GM12875 (cell line): ENCODE measurements around the gene TMSB4X.

Experiments used
- H3K4me3 ChIP-seq: one replicate; pipeline ENCODE4 v1.5.1; 2011; ENCODE audit warnings: low read depth, low read length, control low read depth
- TF ChIP-seq, protein P1 (sequence below): IDR thresholded peaks from 2 replicates; pipeline ENCODE4 v1.5.1; 2011; ENCODE audit warnings: low read depth, mild to moderate bottlenecking, control low read depth, inconsistent platforms, low read length, moderate library complexity, borderline replicate concordance; ENCODE audit not compliant: insufficient read depth

Gene TMSB4X

DNA sequence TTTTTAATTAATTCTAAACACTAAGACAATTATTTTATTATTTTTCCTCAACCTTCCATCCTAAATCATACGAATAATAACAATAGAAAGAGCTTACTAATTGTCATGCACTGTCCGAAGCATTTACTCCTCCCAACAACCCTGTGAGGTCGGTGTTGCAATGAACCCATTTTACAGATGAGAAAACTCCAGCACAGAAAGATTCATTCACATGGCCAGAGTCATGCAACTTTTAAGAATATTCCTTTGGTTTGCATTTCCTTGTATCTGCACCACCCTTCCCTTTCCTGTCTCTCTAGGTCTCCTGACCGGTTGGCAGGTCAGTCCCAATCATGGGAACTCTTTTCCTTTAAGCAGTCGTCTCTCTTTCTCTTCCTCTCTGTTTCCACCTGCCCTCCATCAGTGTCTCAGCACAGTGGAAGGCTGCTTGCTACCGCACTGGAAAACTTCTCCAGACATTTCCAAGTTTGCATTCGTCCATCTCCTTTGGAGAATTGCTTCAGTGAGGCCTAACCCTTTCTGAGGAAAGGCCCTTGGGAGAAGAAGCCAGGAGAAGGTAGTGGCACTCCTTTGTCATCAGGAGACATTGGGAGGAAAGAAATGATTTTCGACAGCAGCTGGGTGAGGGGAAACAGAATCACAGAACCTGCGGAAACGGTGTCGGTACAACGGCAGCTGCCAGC is 1.9 kb upstream of the TMSB4X start:
- TF ChIP-seq, protein P1, sequence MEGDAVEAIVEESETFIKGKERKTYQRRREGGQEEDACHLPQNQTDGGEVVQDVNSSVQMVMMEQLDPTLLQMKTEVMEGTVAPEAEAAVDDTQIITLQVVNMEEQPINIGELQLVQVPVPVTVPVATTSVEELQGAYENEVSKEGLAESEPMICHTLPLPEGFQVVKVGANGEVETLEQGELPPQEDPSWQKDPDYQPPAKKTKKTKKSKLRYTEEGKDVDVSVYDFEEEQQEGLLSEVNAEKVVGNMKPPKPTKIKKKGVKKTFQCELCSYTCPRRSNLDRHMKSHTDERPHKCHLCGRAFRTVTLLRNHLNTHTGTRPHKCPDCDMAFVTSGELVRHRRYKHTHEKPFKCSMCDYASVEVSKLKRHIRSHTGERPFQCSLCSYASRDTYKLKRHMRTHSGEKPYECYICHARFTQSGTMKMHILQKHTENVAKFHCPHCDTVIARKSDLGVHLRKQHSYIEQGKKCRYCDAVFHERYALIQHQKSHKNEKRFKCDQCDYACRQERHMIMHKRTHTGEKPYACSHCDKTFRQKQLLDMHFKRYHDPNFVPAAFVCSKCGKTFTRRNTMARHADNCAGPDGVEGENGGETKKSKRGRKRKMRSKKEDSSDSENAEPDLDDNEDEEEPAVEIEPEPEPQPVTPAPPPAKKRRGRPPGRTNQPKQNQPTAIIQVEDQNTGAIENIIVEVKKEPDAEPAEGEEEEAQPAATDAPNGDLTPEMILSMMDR: no peak

DNA sequence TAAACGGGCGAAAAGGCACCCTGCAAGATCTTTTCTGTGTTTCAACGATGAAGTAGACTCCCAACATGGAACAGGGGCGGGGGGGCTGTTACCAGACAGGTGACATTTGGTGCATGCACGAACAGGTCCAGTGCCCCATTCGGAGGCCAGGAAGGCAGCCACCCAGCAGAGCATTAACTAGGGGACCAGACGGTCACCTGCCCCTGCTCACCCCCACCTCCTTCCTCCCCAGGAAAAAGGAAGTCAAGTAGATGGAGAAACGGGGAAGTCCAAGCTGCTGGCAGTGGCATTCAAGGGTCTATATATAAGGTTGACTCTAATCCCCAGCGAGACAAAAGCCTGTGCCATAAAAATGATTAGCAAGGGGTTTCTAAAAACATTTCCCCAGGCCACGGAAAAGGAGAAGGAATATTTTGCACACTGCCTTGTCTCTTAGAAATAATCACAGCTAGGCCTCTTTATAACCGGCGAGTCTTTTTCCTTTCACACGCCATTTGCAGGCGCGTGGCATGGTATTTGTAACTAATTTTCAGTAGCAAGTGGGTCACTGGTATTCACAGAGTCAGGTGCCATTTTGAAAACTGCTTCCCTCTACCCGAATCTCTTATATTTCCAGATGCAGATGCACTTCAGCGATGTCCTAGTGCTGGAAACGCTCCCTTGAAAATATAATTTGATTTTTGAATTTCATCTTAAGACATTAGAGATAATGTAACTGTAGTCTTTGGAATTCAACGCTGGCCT is 1.2 kb upstream of the TMSB4X start:
- TF ChIP-seq, protein P1: no peak
- H3K4me3 ChIP-seq: peak overlapping the region; percentile 83

More for the DNA sequence above, 1.9 kb upstream of the TMSB4X start:
- H3K4me3 ChIP-seq: peak overlapping the region; percentile 83

DNA sequence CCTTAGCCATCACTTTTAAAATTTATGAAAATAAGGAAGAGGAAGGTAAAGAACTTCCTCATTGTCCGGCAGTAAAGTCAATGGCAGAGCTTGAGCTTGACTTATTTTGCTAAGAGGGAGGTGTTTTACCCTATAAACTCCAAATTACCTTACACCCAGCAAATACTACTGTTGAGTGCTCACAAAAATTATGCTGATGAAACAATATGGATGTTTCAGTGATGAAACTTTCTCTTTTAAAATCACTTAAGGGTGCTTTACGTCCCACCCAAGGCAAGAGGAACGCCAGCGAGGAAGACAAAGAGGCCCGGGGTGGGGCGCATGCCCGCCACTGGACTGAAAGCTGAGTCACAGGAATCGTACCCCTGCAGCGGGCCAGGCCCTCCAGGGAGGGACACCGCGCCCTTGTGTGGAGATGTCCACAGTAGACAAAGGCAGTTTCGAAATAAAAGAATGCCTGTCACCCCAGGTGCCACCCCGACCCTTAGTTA is 560 bp upstream of the TMSB4X start:
- peak overlapping the region; percentile 83 for H3K4me3 ChIP-seq
- TF ChIP-seq, protein P1: no peak

DNA sequence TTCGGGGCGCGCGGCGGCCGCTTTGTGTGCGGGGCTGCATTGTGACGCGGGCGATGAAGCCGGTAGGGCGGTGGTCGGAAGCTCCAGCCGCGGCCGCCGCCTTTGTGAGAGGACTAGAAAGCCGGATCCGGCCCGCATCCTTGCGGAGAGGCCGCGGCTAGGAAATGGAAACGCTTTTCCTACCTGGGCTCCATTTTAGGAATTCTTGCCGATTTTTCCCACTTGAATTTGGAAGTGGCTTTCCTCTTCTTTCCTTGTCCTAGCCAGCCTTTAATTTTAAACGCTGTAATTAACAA is 708 bp downstream of the TMSB4X start:
- H3K4me3 ChIP-seq: peak overlapping the region; percentile 83
- TF ChIP-seq, protein P1: no peak

DNA sequence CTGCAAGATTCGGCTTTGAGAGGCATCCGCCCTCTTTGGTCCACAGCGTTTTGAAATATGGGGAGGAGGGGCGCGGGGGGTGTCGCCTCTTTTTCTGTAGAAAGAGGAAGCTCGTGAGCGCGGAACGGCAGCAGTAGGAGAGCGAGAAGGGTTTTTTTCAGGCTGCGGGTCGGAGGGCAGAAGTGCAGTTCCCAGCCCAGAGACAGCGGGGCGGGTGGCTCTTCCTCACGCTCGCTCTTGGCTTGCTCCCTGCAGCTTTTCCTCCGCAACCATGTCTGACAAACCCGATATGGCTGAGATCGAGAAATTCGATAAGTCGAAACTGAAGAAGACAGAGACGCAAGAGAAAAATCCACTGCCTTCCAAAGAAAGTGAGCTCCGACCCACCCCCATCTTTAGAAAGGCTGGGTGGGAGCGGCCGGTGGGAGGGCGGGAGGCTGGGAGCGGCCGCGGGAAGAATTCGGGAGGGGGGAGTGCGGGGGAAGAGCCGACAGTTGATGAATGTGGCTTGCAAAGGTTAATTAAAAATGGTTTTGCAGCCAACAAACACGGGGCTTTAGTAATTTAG is 1.2 kb downstream of the TMSB4X start:
- H3K4me3 ChIP-seq: peak overlapping the region; percentile 83
- TF ChIP-seq, protein P1: no peak

DNA sequence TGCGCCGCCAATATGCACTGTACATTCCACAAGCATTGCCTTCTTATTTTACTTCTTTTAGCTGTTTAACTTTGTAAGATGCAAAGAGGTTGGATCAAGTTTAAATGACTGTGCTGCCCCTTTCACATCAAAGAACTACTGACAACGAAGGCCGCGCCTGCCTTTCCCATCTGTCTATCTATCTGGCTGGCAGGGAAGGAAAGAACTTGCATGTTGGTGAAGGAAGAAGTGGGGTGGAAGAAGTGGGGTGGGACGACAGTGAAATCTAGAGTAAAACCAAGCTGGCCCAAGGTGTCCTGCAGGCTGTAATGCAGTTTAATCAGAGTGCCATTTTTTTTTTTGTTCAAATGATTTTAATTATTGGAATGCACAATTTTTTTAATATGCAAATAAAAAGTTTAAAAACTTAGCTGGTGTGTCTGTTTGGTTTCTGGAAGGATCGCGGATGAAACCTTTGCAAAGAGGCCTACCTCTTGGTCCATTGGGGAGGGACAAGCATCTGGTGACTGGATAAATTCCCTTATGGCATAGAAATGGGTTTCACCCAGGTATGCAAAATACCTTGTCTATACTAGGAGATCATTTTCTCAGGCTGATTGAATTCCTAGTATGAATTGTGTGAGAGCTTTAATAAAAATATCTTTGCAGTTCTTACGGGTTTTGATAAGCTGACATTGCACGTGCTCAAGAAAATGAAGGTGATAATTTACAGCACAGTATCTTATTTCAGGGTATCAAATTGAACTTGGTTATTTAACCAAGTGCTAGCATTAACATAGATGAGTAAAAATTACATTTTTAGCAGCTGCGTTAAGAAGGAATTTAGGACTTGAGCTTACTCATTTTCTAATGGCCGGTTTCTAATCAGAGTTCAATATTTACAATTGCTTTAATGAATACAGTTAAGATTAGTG is 2.2 kb downstream of the TMSB4X start:
- H3K4me3 ChIP-seq: peak overlapping the region; percentile 83

DNA sequence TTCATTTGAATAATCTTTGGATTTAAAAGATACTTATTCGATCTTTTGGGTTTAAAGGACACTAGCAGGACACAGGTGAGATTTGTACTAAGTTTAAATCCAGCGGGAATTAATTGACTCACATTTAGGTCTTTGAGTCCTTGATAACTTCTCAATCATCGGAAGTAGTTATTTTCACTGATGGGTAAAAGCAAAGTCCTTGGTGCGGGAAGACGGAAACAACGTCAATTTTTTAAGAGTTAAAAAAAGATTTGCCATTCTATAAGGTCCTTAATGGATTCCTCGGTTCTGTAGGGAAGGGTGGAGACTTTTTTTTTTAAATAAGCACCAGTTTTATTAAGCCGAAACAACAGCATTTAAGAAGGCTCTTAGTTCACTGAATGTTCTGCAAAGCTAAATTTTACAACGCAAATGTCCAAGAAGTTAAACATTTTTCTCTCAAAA is 2.9 kb downstream of the TMSB4X start:
- TF ChIP-seq, protein P1: no peak
- H3K4me3 ChIP-seq: peak overlapping the region; percentile 83
